Left hindlimb (tissue), 1 donor: Measurements from ENCODE around the gene AFAP1L2.
"Not testable (repeated sequence)": the region's sequence is repeated elsewhere in the genome, so short reads cannot be mapped to it uniquely, and the experiment has no call there.

Experiments used
- DNase-seq: peaks from one replicate; pipeline ENCODE4 v3.0.0-alpha.2; 2018

AFAP1L2 gene

DNA sequence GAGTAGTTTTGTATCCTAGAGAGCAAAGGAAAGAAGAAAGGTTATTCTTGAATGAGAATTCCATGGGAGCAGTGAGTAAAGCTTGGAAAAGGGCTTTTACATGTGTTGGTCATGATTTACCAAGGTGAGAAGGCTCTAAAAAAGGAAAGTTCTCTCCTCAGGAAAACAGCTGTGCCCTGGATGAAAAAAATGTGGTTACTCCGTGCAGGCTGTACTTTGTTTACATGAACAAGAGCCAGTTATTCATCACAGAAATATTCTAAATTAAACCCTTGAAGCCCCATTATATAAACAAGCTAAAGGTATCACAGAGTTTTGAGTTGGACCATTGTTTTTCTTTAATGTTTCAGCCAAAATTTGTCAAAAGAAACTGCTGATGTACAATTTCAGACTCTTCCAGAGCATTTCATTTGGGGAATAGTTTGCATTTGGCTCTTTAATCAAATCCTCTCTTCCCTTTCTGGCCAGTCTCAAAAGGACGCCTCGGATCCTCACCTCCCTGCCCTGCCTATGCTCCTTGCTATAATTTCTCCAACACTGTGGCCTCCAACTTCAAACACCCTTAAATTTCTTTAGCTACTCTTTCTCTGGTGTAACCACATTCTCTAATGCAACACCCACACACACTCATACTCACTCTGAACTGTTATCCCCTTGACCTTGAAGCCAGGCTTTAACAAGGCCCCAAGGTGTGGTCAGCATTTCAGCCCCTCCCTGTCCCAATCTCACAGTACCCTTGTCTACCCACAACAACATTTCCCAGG is 47.4 kb downstream of the AFAP1L2 start:
- no peak for DNase-seq

DNA sequence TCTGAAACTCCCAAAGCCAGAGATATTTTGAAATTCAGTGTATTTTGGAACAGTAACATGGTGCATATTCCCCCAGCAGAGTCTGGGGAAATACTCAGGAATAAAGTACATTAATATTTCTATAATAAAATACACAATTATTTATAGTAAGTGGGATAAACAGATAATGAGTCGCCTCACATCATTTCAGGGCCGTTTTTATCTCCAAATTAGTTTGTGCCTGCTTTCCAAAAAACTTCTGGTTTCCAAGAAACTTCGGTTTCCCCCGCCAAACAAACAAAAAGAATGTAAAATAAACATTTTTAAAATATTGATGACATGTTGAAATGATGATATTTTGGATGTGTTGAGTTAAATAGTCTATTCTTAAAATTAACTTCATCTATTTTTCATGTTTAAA is 48.2 kb downstream of the AFAP1L2 start:
- DNase-seq, result no peak

DNA sequence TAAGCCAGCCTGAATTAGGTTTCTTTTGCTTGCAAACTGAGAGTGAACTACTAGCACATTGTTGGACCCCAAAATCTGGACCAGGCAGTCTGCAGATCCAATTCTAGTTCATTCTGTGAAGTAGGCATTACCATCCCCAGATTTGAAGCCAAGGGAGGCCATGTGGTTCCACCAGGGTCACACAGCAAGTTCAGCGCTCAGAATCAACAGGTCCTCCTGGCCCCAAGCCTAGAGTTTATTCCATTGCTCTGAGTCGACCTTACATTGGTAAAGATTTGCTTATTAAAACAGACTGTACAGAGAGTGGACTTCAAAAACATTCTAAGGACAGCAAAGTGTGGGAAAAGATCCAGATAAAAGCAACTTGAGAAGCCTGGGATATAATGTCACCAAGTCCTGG is 50.9 kb downstream of the AFAP1L2 start:
- DNase-seq, result no peak

DNA sequence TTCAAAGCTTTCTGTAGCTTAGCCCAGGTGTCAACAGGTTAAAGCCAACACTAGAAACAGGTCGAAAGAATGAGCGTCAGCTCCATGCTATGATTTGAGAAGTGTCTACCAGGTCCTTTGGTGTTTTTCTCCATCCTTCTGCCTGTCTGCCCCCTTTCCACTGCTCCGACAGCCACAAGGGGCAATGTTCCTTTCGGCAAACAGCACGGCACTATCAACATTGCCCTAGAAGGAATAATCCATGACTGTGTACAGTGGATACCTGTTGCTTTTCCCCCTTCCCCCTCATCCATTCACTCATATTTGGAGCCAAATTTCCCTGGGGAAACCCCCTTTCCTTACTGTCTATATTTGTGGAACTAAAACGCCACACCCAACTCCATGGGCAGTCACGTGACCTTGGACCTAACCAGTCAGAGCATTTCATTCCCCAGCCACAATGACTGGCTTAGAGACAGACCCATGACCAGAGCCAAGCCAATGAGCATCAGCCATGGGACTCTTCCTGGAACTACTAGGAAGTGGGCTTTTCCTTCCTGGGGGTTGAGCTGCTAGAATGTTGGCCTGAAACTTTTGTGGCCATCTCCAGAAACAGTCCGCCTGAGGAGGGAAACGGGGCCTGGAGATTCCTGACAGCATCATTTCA is 51.5 kb downstream of the AFAP1L2 start:
- DNase-seq, result no peak

DNA sequence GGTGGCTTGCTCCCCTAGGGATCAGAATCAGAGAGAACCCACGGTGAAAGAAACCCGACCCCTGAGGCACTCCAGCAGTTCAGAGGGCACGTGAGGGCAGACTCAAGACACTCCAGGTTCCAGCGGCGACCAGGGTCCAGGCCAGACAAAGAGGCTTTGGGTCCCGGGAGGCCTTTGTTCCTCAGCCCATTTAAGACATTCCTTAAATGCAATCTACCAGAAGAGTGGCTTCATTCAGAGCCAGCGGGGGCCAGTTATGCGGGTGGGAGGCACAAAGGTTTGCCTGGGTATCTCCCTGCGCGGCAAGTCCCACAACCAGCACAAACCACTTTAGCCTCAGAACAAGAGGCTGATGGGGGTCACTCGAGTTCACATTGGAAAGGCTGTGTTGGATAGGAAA is 53.6 kb downstream of the AFAP1L2 start:
- DNase-seq, result no peak

DNA sequence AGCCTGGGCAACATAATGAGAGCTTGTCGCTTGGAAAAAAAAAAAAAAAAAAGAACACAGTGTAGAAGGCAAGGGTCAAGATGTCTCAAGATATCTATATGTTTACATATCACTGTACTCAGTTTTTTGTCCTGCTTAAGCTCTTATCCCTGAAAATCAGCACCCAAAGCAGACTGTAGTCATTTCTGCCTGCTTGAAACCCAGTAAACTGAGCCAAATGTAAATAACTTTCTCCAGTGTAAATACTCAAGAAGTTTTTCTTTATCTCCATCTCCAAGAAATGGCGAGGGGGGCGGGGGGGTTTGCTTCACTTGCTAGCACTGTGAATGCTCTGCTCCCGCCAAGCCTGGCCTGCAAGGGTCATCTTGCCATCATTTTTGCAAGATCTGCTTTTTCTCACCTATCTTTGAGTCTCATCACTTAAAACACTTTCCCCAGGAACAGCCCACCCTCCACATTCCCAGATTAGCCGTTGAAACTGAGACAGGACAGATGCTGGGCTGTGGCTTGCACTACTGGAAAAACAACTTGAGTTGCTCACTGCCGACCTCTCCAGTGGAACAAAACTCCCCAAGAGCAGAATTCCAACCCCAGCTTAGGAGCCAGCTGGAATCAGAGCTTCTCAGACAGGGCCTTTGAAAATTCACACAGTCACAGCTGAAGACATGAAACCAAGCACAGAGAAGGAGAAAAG is 54.6 kb downstream of the AFAP1L2 start:
- no peak for DNase-seq

DNA sequence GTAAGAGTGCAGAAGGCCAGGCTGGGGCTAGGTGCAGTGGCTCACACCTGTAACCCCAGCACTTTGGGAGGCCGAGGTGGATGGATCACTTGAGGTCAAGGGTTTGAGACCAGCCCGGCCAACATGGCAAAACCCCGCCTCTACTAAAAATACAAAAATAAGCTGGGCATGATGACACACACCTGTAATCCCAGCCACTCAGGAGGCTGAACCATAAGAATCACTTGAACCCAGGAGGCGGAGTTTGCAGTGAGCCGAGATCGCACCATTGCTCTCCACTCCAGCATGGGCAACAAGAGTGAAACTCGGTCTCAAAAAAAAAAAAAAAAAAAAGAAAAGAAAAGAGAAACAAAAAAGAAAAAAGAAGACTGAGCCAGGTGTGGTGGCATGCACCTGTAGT is 55.2 kb downstream of the AFAP1L2 start:
- not testable (repeated sequence) for DNase-seq

DNA sequence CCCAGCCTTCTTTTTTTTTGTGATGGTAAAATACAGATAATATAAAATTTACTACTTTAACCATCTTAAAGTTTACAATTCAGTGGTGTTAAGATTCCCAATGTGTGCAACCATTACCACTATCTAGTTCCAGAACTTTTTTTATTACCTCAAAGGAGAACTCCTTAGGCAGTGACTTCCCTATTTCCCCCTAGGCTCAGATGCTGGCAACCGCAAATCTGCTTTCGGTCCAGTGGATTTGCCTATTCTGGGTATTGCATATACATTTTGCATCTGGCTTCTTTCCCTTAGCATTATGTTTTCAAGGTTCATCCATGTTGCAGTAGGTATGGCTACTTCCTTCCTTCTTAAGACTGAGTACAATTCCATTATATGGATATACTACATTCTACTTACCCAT is 56.5 kb downstream of the AFAP1L2 start:
- no peak for DNase-seq

DNA sequence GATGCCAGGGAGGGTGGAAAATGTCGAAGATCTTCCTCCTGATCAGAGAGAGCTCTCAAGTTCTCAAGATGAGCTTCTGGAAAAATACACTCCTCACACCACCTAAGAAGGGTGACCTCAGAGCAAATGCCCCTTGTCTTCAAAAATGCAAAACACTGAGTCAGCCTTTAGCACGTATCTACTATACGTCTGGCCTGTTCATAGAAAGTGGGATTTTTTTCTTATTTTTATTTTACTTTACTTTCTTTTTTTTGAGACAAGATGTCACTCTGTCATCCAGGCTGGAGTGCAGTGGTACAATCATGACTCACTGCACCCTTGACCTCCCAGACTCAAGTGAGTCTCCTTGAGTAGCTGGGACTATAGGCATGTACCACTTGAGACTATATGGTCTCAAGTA is 57.1 kb downstream of the AFAP1L2 start:
- no peak for DNase-seq

DNA sequence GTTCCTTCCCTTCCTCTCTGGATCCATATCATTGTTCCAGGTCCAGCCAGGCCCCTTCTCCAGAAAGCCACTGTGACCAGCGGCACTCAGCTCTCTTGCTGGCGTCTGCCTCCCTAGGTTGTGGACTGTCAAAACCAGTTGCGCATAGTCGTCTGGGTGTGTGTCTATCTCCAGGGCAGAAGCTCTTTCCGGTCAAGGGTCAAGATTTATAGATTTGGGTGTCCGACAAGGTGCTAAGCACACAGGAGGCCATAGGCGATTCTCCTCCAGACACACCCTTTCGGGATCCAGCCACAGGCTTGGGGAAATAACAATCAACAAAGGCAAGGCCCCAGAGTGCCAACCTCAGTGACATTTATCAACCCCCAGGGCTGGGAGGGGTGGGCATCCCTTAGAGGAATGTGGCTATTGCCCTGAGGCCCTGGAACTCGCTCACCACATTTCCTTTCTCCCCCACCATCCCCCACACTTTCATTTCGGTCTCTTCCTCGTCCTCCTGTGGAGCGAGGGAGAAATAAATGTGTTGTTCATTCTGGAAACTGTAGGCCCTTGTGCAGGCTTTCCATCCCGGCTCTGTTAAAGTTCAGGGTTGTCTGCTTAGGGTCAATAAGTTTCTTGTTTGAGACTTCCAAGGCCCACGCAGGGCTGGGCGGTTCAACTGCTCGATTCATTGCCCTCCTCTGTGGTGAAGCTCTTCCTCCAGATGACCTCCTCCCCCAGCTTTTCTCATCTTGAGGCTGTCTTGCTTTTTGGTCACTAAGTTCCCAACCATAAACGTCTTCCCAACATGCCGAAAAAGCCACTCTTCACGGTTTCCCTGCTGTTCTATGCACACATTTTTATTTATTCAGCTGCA is 57.9 kb downstream of the AFAP1L2 start:
- DNase-seq, result no peak

DNA sequence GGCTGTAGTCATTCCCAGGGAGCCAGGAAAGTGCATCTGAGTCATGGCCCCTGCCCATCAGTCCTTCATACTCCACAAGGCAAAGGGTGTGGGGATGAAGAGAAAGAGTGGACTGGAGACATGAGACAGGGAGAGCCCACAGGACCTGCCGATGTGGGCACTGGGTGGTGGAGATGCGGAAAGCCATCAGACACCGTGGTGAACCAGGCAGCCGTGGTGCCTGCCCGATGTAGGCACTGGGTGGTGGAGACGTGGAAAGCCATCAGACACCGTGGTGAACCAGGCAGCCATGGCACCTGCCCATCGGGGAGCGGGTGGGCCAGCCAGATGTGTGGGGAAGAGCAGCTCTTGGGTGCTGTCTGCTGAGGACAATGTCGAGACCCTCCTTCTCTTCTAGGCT is 58.6 kb downstream of the AFAP1L2 start:
- DNase-seq, result no peak

DNA sequence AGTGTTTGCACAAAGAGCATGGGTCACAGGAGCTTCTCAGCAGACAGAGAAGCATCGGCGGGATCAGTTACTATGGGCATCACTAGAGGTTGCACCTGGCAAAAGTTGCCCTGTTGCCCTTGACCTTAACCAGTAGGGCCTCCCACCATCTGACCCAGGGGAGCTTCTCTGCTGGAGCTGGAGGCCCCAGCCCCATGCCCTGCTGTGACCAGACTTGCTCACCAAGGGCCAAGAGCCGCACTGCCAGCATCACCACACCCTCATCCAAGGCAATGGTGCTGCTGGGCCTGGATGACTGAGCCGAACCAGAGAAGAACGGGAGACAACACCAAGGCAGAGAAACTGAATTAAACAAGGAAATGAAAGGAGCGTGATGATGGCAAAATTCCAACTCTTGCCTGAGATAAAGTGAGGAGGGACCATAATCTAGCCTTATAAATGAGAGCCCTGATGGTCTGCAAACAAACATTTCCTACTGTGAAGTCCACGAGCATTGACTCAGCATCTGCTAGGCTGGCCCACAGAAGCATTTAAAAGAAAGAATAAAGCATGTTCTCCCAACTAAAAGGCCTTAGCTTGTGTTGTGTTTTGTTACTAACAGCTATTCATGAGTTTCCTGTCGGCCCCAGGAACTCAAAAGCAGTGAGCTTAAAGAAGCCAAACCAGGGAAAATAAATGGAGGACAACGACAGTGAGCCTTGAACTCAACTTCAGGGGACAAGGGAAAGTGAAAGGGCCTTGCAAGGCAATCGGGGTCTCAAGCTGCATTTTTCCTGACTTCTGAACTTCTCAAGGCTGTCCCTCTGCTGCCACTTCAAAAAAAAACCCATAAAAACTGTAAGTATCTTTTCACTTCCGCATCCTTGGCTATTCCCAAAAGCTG is 60.4 kb downstream of the AFAP1L2 start:
- DNase-seq, result no peak

DNA sequence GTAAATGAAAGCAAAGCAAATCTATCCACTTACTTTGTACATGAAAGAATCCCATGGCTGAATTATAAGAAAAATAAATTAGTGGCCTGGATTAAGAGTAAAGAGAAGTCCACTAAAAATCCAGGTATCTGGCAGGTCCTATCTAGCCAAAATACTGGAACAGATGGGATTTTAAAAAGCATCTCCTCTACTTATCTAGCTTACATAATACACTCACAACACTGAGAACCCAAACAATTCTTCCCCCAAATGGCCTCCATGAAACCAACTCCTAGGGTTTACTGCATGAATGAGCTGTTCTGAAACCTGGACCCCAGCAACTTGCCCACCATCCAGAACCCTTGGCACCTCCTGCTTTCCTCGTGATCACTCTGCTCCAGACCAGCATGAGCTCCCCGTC is 61.3 kb downstream of the AFAP1L2 start:
- DNase-seq, result no peak

DNA sequence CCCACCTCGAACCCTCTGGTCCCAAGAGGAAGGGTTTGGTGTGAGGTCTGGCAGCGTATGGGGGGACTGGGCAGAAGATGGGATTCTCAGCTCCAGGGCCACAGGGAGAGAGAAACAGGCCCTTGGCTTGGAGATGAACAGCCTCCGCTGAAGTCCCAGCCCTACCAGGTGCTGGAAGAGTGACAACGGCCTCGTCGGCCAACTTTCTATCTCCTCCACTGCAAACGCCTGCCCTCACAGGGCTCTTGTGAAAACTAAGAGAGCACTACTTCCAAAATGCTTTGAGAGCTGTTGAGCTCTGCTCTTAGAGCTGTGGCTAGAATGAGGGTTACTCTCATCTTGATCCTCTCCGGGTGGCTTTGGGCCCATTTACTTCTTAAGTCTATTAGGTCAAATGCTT is 63.5 kb downstream of the AFAP1L2 start:
- DNase-seq, result no peak

DNA sequence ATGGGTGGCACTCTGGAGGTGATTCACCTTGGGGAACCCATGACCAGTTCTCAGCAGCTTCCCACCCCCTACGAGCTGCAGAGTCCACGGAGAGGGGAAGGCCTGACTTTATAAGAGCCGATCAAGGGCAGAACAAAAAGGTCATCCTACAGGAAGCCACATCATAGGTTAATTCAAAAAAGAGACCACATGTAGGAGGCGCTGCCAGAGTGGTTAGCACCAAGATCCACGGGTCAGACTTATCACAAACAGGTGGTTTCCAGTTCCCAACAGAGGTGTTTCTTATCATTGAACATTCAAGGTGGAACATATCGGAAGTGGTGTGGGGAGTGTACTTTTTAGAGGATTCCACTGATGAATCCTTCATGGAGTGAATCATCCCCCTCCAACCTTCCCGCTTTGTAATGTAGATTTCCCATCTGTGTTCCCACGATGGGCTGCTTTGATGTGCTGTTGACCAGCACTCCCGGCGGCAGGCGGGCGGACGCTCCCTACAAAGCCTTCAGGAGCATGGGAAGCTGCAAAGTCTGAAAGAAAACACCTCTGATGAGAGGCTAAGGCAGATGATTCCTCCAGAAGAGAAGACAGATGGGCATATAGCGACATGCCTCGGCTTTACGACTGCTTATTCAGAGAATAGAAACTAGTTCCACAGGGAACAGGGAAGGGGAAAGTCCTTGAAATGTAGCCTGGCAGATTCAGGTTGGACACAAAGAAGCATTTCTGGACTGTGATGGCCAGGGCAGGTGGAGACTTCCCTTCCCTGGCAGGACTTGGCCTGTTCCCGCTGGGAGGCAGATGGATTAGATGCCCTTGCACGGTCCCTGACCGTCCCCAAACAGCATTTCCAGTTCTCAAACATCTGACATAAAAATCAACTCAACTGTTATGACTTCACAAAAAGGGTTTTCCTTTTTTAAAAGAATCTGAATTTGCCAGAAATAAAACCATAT is 66.5 kb downstream of the AFAP1L2 start:
- no peak for DNase-seq

DNA sequence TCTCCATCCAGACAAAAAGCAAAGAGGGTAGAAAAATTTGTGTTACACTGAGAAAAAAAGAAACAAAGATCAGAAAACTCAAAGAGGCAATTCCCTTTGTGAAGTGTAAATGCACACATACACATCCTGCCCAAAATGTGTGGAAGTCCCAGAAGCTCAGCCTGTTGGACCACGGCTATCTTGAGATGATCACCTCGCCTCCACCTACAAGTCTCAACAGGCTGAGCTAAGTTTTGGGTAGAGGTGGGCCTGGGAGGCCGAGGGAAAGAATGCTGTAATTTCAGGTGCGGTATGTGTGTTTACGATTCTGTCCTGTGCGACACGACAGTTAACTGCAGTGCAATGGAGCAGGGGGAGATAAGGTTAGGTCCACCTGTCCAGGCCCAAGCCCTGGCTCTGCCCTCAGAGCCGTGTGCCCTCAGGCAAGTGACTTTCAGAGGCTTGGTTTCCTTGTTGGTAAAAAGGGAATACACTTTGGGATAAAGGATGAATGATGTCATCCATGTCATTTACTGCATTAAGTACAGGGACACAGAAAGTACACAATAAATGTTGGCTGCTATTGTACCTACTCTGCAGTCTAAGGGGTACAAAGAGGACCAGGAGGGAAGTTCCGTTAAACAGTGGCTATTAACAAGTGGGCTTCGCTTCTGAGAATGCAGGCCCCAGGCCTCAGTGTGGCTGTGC is 67.3 kb downstream of the AFAP1L2 start:
- DNase-seq, result no peak

DNA sequence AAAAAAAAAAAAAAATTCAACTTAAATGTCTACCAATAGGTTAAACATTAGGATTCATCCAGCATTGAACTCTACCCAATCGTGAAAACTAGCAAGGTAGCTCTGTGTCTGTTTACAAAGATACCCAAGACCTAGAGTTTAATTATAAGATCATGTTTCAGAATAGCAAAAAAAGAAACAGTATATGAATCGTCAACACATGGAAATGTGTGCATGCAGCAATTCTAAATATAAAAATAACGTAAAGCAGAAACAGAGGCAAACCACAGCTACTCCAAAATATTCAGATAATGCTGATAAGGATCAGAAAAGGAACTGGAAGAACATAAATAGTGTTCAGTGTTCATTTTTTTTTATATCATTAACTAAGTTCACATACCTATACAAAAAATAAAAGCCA is 68.7 kb downstream of the AFAP1L2 start:
- no peak for DNase-seq

DNA sequence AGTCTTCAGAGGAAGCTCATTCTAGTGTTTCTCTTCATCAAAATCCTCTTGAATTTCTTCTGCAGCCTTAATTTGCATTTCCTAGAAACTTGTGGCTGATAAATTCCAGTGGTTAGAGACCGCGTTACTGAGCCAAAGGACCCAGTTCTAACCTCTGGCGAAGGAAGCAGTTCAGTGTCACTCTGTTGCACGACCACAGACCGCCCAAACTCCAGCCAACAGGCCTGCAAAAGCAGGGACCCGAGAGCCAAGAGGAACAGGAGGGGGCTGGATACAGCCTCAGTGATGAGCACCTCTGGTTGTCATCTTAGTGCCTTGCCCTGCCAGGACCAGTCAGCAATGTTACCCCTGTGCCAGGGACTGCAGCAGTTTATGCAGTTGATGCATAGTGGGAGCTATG is 70.0 kb downstream of the AFAP1L2 start:
- peak; percentile 63 for DNase-seq

DNA sequence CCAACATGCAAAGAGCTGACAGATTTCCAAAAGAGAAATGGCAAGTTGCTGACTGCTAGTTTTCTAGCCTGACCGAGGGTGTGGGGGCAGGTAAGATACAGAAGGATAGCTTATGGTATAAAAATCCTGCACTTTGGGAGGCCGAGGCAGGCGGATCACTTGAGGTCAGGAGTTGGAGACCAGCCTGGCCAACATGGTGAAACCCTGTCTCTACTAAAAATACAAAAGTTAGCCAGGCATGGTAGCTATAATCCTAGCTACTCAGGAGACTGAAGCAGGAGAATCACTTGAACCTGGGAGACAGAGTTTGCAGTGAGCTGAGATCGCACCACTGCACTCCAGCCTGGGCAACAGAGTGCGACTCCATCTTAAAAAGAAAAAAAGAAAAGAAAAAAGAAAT is 70.9 kb downstream of the AFAP1L2 start:
- not testable (repeated sequence) for DNase-seq
